T-cell (primary cell): ENCODE data around the gene ABCC5. TPM values are rescaled to one million over a fixed set of nuclear protein-coding genes. Genes with fewer than 3 reads are reported as not detected.

ENCODE experiments used
- ATAC-seq, 4 experiments: fragments of 200-7000 bp in 3 of 4; fragments of 150-1000 bp in 1 of 4; cut with Tn5 transposase; replicated peaks in 1 of 4; 1 replicate in 3 of 4; 2 replicates in 1 of 4; pipeline ENCODE4 v1.10.0; 2021; ENCODE audit warnings: moderate library complexity in 3 of 4, mild to moderate bottlenecking in 2 of 4, moderate number of reproducible peaks in 1 of 4
- CTCF ChIA-PET, 2 donors: fragments of 300-600 bp; sonication (Branson Sonifier 250); formaldehyde crosslinking; loops; one replicate each; lab custom pipeline; 2022; ENCODE audit warnings: antibody characterized with exemption in 2 of 2; lab: Charles Lee
- POLR2A ChIA-PET, 2 donors: fragments of 300-600 bp; sonication (Branson Sonifier 250); formaldehyde crosslinking; loops; one replicate each; lab custom pipeline; 2022; ENCODE audit warnings: antibody characterized with exemption in 2 of 2; lab: Charles Lee
- DNase-seq, 35 experiments: peaks; one replicate each; pipeline versions ENCODE4 v3.0.0 to v3.0.0-alpha.2; 2013 to 2023
- H3K27ac ChIP-seq: one replicate; pipeline ENCODE4 v1.5.1; 2013; ENCODE audit warnings: low read length
- H3K27me3 ChIP-seq, 2 experiments: replicated peaks in 1 of 2; 1 replicate in 1 of 2; 2 replicates in 1 of 2; pipeline versions ENCODE4 v1.6.1 to v1.7.0; 2013; ENCODE audit warnings: low read length in 1 of 2, mixed read lengths in 1 of 2; ENCODE audit not compliant: control insufficient read depth in 2 of 2, insufficient read depth in 2 of 2; ENCODE audit errors: extremely low read depth in 1 of 2
- H3K36me3 ChIP-seq, 2 donors: 1 replicate in 1 of 2; 2 replicates in 1 of 2; pipeline versions ENCODE4 v1.6.1 to v1.7.0; 2013; ENCODE audit warnings: low read length in 1 of 2; ENCODE audit not compliant: control insufficient read depth in 2 of 2, insufficient read depth in 1 of 2; ENCODE audit errors: extremely low read depth in 1 of 2
- H3K4me1 ChIP-seq, 2 experiments: 1 replicate in 1 of 2; 2 replicates in 1 of 2; pipeline versions ENCODE4 v1.6.1 to v1.7.0; 2013; ENCODE audit warnings: low read length in 2 of 2, mixed read lengths in 1 of 2; ENCODE audit not compliant: insufficient read depth in 2 of 2, control insufficient read depth in 1 of 2; ENCODE audit errors: extremely low read depth in 1 of 2
- H3K4me3 ChIP-seq, 2 donors: 1 replicate in 1 of 2; 2 replicates in 1 of 2; pipeline versions ENCODE4 v1.5.1 to v1.7.0; 2013; ENCODE audit warnings: mild to moderate bottlenecking in 2 of 2, low read length in 1 of 2, moderate library complexity in 1 of 2; ENCODE audit not compliant: control insufficient read depth in 1 of 2; ENCODE audit errors: extremely low read depth in 1 of 2
- H3K9me3 ChIP-seq: 2 replicates; pipeline ENCODE4 v1.7.0; 2013
- H3K27ac Mint-ChIP-seq, 2 donors: one replicate each; pipeline ENCODE4 v1.8.0; 2020 to 2021; ENCODE audit warnings: mild to moderate bottlenecking in 2 of 2, mixed read lengths in 2 of 2
- H3K27me3 Mint-ChIP-seq, 2 donors: one replicate each; pipeline ENCODE4 v1.8.0; 2021 to 2022; ENCODE audit warnings: mixed read lengths in 2 of 2
- H3K36me3 Mint-ChIP-seq: one replicate; pipeline ENCODE4 v1.8.0; 2021; ENCODE audit warnings: mixed read lengths
- H3K4me1 Mint-ChIP-seq, 3 donors: one replicate each; pipeline ENCODE4 v1.8.0; 2020 to 2022; ENCODE audit warnings: mixed read lengths in 3 of 3, mild to moderate bottlenecking in 1 of 3
- H3K4me3 Mint-ChIP-seq, 3 donors: one replicate each; pipeline ENCODE4 v1.8.0; 2020 to 2022; ENCODE audit warnings: mild to moderate bottlenecking in 3 of 3, mixed read lengths in 3 of 3, moderate library complexity in 3 of 3
- H3K9me3 Mint-ChIP-seq, 3 donors: one replicate each; pipeline ENCODE4 v1.8.0; 2020 to 2022; ENCODE audit warnings: mixed read lengths in 3 of 3
- WGBS: methylation state at CpG from one replicate; pipeline ENCODE4 v1.1.5; 2013; ENCODE audit warnings: missing lambda C conversion rate; ENCODE audit not compliant: insufficient coverage; 5-methylcytosine and 5-hydroxymethylcytosine counted together
- total RNA-seq, 35 experiments: library from RNA in 6 of 35; stranded (reverse) in 6 of 35; fragments of 120-200 nt in 1 of 35; gene quantifications; one replicate each; pipeline versions ENCODE4 v1.2.1 to v1.2.4 and lab custom pipeline; 2013 to 2026

The ABCC5 gene
- total RNA-seq, 5 donors from 2014 or later (not counting 1 experiment from before 2014, with no cell fraction given), result 17.6 to 34.3 (median 30.2) TPM

DNA sequence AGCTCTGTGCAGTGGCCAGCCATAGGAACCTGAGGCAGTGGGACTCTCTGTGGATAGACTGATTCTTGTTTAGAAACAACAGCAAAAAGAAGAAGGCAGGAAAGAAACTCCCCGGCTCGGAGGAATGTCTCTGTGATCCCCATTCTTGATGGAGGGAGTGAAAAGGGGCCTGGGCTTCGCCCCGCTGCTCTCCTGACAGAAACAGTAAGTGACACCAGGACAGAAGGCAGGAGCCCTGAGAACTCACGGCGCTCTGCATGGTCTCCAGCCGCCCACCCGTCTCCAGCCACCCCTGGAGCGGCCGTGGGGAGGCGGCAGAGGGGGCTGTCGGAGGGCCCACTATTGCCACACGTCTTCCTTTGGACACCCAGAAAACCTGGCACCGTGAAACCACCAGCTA lies 97.3 kb downstream of the ABCC5 start:
- Histone ChIP-seq H3K27me3 (no peaks in the 10 kb centered on the region), H3K36me3 (peaks cover 4 to 23% of the 10 kb centered on the region in 2 donors), H3K27ac (no peak overlapping the region), H3K4me3 (no peak overlapping the region), H3K4me1 (no peaks in the 10 kb centered on the region), H3K9me3 (no peaks in the 10 kb centered on the region)
- H3K36me3 Mint-ChIP-seq, result peaks cover 40% of the 10 kb centered on the region
- CTCF ChIA-PET, result no interaction called here
- POLR2A ChIA-PET, result no interaction called here
- WGBS, result 97% methylated on average over 6 of the region's 14 CpGs
- no peak for ATAC-seq
- H3K4me1 Mint-ChIP-seq, result no peaks in the 10 kb centered on the region
- H3K27ac Mint-ChIP-seq, result no peak overlapping the region
- H3K27me3 Mint-ChIP-seq, result no peaks in the 10 kb centered on the region
- no peaks in the 10 kb centered on the region for H3K9me3 Mint-ChIP-seq
- DNase-seq, result no peak
- H3K4me3 Mint-ChIP-seq, result no peak overlapping the region

DNA sequence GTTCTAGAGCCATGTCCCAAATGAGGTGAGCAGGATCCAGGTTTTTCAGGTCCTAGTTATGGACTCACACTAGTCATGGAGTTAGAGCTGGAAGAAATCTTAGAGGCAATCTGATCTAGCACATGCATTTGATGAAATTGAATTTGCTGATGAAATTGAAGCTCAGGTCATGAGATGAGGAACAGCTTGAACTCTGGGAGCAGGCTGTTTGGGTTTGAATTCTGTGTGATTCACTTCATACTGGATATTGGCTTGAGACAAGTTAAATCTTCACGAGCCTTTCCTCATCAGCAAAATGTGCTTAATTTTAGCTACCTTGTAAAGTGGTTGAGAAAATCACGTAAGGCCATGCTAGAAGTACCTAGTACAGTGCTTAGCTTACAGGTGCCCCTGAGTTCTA lies 99.5 kb downstream of the ABCC5 start:
- Mint-ChIP-seq H3K4me1 (no peaks in the 10 kb centered on the region), H3K9me3 (no peaks in the 10 kb centered on the region), H3K36me3 (peaks cover 26% of the 10 kb centered on the region), H3K27ac (no peak overlapping the region), H3K4me3 (no peak overlapping the region), H3K27me3 (no peaks in the 10 kb centered on the region)
- no peak overlapping the region for H3K27ac ChIP-seq
- peaks cover 0 to 15% of the 10 kb centered on the region in 2 donors for H3K36me3 ChIP-seq
- H3K4me1 ChIP-seq, result no peaks in the 10 kb centered on the region
- no peak overlapping the region for H3K4me3 ChIP-seq
- no peaks in the 10 kb centered on the region for H3K27me3 ChIP-seq
- no peaks in the 10 kb centered on the region for H3K9me3 ChIP-seq
- no peak for ATAC-seq
- no peak for DNase-seq
- POLR2A ChIA-PET, result no interaction called here
- CTCF ChIA-PET, result no interaction called here
- WGBS, result 100% methylated on average over 1 of the region's 2 CpGs

DNA sequence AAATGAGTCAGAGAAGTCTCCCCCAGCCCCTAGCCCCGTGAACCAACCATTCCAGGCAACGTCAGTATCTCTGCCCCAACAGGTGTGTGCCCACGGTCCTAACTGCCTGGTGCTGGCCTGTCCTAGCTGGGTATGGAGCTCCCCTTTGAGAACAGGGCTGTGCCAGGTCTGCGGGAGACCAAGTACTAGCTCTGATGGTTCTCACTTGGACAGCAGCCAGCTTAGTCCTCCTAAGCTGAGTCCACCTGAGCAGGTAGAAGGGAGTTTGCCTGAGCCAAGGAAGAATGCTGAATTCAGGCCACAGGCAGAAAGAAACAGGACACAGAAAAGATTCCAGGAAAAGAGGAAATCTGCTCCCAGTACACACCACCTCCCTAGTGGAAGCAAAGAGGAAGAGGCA lies 99.9 kb downstream of the ABCC5 start:
- WGBS, result 79% methylated on average over 4 of the region's 4 CpGs
- no peaks in the 10 kb centered on the region for H3K9me3 ChIP-seq
- ChIA-PET CTCF (no interaction called here), POLR2A (no interaction called here)
- Mint-ChIP-seq H3K4me1 (no peaks in the 10 kb centered on the region), H3K4me3 (no peak overlapping the region), H3K9me3 (no peaks in the 10 kb centered on the region), H3K27me3 (no peaks in the 10 kb centered on the region), H3K36me3 (peaks cover 23% of the 10 kb centered on the region), H3K27ac (no peak overlapping the region)
- no peak overlapping the region for H3K27ac ChIP-seq
- DNase-seq, result no peak
- no peaks in the 10 kb centered on the region for H3K4me1 ChIP-seq
- no peaks in the 10 kb centered on the region for H3K27me3 ChIP-seq
- no peak for ATAC-seq
- H3K4me3 ChIP-seq, result no peak overlapping the region
- peaks cover 0 to 13% of the 10 kb centered on the region in 2 donors for H3K36me3 ChIP-seq

DNA sequence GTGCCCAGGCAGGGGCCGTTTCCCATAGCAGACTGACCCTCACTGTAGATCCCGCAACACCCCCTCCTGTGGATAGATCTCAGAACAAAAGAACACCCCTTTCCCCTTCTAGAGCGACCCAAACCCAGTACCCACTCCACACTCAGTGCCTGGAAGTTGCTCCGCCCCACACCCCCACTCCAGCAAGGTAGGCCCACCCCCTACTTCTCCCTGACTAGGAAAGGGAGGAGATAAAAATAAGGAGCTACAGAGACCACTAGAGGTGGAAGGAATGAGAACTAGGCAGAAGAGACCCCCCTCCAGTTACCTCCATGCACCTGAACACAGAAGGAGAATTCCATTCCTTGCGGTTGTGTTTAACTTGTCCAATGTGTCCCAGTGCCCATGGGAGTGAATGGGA lies 102.8 kb downstream of the ABCC5 start:
- H3K36me3 ChIP-seq, result no peaks in the 10 kb centered on the region
- Mint-ChIP-seq H3K36me3 (peaks cover 4% of the 10 kb centered on the region), H3K27me3 (no peaks in the 10 kb centered on the region), H3K4me1 (no peaks in the 10 kb centered on the region), H3K4me3 (no peak overlapping the region), H3K27ac (no peak overlapping the region), H3K9me3 (no peaks in the 10 kb centered on the region)
- WGBS, result no CpG with 5 or more reads among the region's 5 CpGs
- H3K9me3 ChIP-seq, result no peaks in the 10 kb centered on the region
- peaks cover 0 to 6% of the 10 kb centered on the region in 2 experiments for H3K27me3 ChIP-seq
- CTCF ChIA-PET, result interaction anchor here in 1 of 2 donors (0.6 kb wide), 1 partner anchor 1289 kb away, joined by 3 read pairs; no protein-coding TSS in a partner anchor
- H3K4me3 ChIP-seq, result no peak overlapping the region
- no peaks in the 10 kb centered on the region for H3K4me1 ChIP-seq
- ATAC-seq, result no peak
- DNase-seq, result no peak
- POLR2A ChIA-PET, result no interaction called here
- H3K27ac ChIP-seq, result no peak overlapping the region

DNA sequence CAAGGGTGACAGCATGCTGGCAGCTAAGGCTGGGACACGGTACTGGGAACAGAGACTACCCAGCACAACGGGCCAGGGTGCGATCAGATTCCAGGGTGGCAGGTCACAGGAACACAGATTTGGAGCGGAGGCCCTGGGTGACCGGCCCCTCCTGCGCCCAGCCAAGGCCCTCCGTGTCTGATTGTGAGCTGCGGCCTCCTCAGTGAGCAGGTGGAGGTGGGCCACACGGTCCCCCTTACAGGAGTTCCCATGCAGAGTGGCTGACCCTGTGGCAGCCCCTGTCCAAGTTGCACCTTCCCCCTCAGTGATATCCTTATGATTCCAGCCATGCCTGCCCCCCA lies 104.1 kb downstream of the ABCC5 start:
- DNase-seq (no peak), ATAC-seq (no peak)
- ChIA-PET CTCF (no interaction called here), POLR2A (no interaction called here)
- no peaks in the 10 kb centered on the region for H3K9me3 ChIP-seq
- Mint-ChIP-seq H3K4me3 (no peak overlapping the region), H3K27ac (no peak overlapping the region), H3K36me3 (no peaks in the 10 kb centered on the region), H3K9me3 (no peaks in the 10 kb centered on the region), H3K4me1 (no peaks in the 10 kb centered on the region), H3K27me3 (no peaks in the 10 kb centered on the region)
- H3K36me3 ChIP-seq, result no peaks in the 10 kb centered on the region
- H3K4me1 ChIP-seq, result no peaks in the 10 kb centered on the region
- H3K4me3 ChIP-seq, result no peak overlapping the region
- H3K27me3 ChIP-seq, result peaks cover 0 to 6% of the 10 kb centered on the region in 2 experiments
- WGBS, result 65% methylated on average over 9 of the region's 9 CpGs
- H3K27ac ChIP-seq, result no peak overlapping the region

DNA sequence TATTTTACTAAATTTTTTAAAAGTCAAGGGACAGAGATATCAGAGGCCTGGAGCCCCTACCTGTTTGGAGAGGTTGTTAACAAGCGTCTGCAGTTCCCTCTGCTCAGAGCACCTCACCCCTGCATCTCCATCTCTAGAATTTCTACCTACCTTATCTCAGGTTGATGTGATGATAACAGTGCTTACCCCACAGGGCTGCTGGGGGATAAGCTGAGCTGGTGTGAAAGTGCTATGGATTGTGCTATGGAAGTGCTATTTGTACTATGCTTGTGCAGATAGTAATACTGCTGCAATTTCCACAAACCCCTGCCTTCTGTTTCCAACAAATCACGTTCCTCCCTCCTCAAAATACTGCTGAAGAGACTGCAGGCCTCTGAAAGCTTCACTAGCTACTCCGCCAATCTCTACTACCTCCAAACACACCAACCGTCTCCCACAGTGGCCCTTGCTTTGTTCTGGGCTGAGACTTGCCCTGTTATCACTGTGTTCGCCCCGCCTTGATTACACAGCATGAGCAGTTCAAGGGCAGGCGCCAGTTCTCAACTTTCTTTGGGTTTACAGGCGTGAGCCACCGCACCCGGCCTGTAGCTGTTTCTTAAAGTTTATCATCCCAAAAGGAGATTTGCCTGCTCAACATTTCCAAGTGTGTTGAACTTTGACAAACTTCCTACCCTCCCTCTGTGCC lies 104.6 kb downstream of the ABCC5 start:
- no peaks in the 10 kb centered on the region for H3K36me3 Mint-ChIP-seq
- H3K27ac Mint-ChIP-seq, result no peak overlapping the region
- H3K27ac ChIP-seq, result no peak overlapping the region
- ChIA-PET CTCF (no interaction called here), POLR2A (no interaction called here)
- no peaks in the 10 kb centered on the region for H3K36me3 ChIP-seq
- DNase-seq, result no peak
- no peaks in the 10 kb centered on the region for H3K9me3 Mint-ChIP-seq
- no peak overlapping the region for H3K4me3 ChIP-seq
- H3K4me1 ChIP-seq, result no peaks in the 10 kb centered on the region
- no peaks in the 10 kb centered on the region for H3K27me3 Mint-ChIP-seq
- peaks cover 0 to 6% of the 10 kb centered on the region in 2 experiments for H3K27me3 ChIP-seq
- 85% methylated on average over 7 of the region's 10 CpGs for WGBS
- ATAC-seq, result no peak
- no peak overlapping the region for H3K4me3 Mint-ChIP-seq
- no peaks in the 10 kb centered on the region for H3K9me3 ChIP-seq
- H3K4me1 Mint-ChIP-seq, result no peaks in the 10 kb centered on the region
